IMR-90 (cell line): Measurements from ENCODE around the gene MOSPD3. TPM values are rescaled to one million over a fixed set of nuclear protein-coding genes. Genes with fewer than 3 reads are reported as not detected.

Source experiments
- ATAC-seq: fragments of 200-7000 bp; cut with Tn5 transposase; 2 replicates; pipeline ENCODE4 v1.9.1; 2020; ENCODE audit warnings: low read depth, mild to moderate bottlenecking, moderate library complexity
- BruUV-seq: library from RNA; stranded (reverse); fragments of 400-500 nt; replicated peaks from 2 replicates; lab custom pipeline; 2021; lab: Mats Ljungman, UMichigan
- CTCF ChIA-PET: fragments of 300-600 bp; formaldehyde crosslinking; extraction: SDS; loops from one replicate; lab custom pipeline; 2021; ENCODE audit warnings: antibody characterized with exemption; lab: Yijun Ruan, JAX
- POLR2A ChIA-PET: fragments of 300-600 bp; sonication (Branson Sonifier 250); formaldehyde crosslinking; loops from one replicate; lab custom pipeline; 2022; ENCODE audit warnings: antibody characterized with exemption; ENCODE audit not compliant: unreplicated experiment; lab: Charles Lee
- DNase-seq: peaks from one replicate; pipeline ENCODE4 v3.0.0; 2013
- H2AFZ ChIP-seq: replicated peaks from 2 replicates; pipeline ENCODE3; 2013; ENCODE audit warnings: low read length, mild to moderate bottlenecking; ENCODE audit not compliant: poor library complexity
- H2AK5ac ChIP-seq: 2 replicates; pipeline ENCODE4 v1.6.1; 2013; ENCODE audit warnings: low read depth, low read length, inconsistent platforms
- H2AK9ac ChIP-seq: replicated peaks from 2 replicates; pipeline ENCODE3; 2013; ENCODE audit warnings: mild to moderate bottlenecking, low read depth, low read length, moderate library complexity; ENCODE audit not compliant: poor library complexity
- H2BK120ac ChIP-seq: 2 replicates; pipeline ENCODE4 v1.6.1; 2013; ENCODE audit warnings: low read depth, low read length, inconsistent platforms
- H2BK15ac ChIP-seq: 3 replicates; pipeline ENCODE4 v1.6.1; 2013; ENCODE audit warnings: low read depth, low read length, inconsistent platforms
- H2BK20ac ChIP-seq: 2 replicates; pipeline ENCODE4 v1.6.1; 2013; ENCODE audit warnings: low read depth, mild to moderate bottlenecking, inconsistent platforms, low read length, moderate library complexity
- H2BK5ac ChIP-seq: 2 replicates; pipeline ENCODE4 v1.6.1; 2013; ENCODE audit warnings: mild to moderate bottlenecking, low read depth, low read length, inconsistent platforms; ENCODE audit not compliant: poor library complexity, severe bottlenecking
- H3K14ac ChIP-seq: replicated peaks from 2 replicates; pipeline ENCODE4 v1.6.1; 2013; ENCODE audit warnings: low read depth, low read length, inconsistent platforms
- H3K18ac ChIP-seq: 2 replicates; pipeline ENCODE4 v1.6.1; 2013; ENCODE audit warnings: low read depth, low read length, control low read depth
- H3K23ac ChIP-seq: 2 replicates; pipeline ENCODE4 v1.6.1; 2013; ENCODE audit warnings: low read depth, low read length, inconsistent platforms
- H3K27ac ChIP-seq: 2 replicates; pipeline ENCODE4 v1.5.1; 2013; ENCODE audit warnings: mild to moderate bottlenecking, control low read depth, low read length; ENCODE audit not compliant: insufficient read depth
- H3K27me3 ChIP-seq: 2 replicates; pipeline ENCODE4 v1.6.1; 2013; ENCODE audit warnings: low read length; ENCODE audit not compliant: control insufficient read depth, insufficient read depth
- H3K36me3 ChIP-seq: 2 replicates; pipeline ENCODE4 v1.6.1; 2013; ENCODE audit warnings: low read length, mixed read lengths; ENCODE audit not compliant: control insufficient read depth, insufficient read depth
- H3K4ac ChIP-seq: 2 replicates; pipeline ENCODE4 v1.6.1; 2013; ENCODE audit warnings: low read depth, low read length, inconsistent platforms
- H3K4me1 ChIP-seq: 2 replicates; pipeline ENCODE4 v1.6.1; 2013; ENCODE audit warnings: low read length, mixed read lengths; ENCODE audit not compliant: control insufficient read depth, insufficient read depth
- H3K4me2 ChIP-seq: 2 replicates; pipeline ENCODE4 v1.6.1; 2013; ENCODE audit warnings: low read depth, mild to moderate bottlenecking, control low read depth, low read length, moderate library complexity
- H3K4me3 ChIP-seq: 2 replicates; pipeline ENCODE4 v1.5.1; 2013; ENCODE audit warnings: low read depth, mild to moderate bottlenecking, control low read depth, low read length, moderate library complexity; ENCODE audit not compliant: insufficient read depth
- H3K56ac ChIP-seq: 2 replicates; pipeline ENCODE4 v1.6.1; 2013; ENCODE audit warnings: low read length, inconsistent platforms; ENCODE audit not compliant: insufficient read depth; ENCODE audit errors: extremely low read depth
- H3K79me1 ChIP-seq, 2 experiments: 2 replicates each; pipeline ENCODE4 v1.6.1; 2013; ENCODE audit warnings: low read length in 2 of 2, inconsistent platforms in 1 of 2, low read depth in 1 of 2
- H3K9ac ChIP-seq: 2 replicates; pipeline ENCODE4 v1.6.1; 2013; ENCODE audit warnings: low read depth, low read length, control low read depth
- H3K9me1 ChIP-seq: 2 replicates; pipeline ENCODE4 v1.6.1; 2013; ENCODE audit warnings: low read length, inconsistent platforms; ENCODE audit not compliant: insufficient read depth
- H3K9me3 ChIP-seq: 2 replicates; pipeline ENCODE4 v1.6.1; 2013; ENCODE audit warnings: low read length; ENCODE audit not compliant: control insufficient read depth, insufficient read depth
- H4K20me1 ChIP-seq: 2 replicates; pipeline ENCODE4 v1.6.1; 2013; ENCODE audit warnings: low read length, inconsistent platforms; ENCODE audit not compliant: insufficient read depth
- H4K5ac ChIP-seq: 2 replicates; pipeline ENCODE4 v1.6.1; 2013; ENCODE audit warnings: mild to moderate bottlenecking, low read depth, low read length, control low read depth
- H4K8ac ChIP-seq, 2 experiments: 2 replicates each; pipeline ENCODE4 v1.6.1; 2013; ENCODE audit warnings: low read depth in 2 of 2, low read length in 2 of 2, control low read depth in 1 of 2, inconsistent platforms in 1 of 2
- H4K91ac ChIP-seq: 2 replicates; pipeline ENCODE4 v1.6.1; 2013; ENCODE audit warnings: low read depth, low read length, inconsistent platforms; ENCODE audit not compliant: insufficient read depth
- BHLHE40 ChIP-seq: fragments of 150-350 bp; IDR thresholded peaks from 2 replicates; pipeline ENCODE4 v1.6.1; 2016; ENCODE audit warnings: mild to moderate bottlenecking, low read depth, low read length
- CEBPB ChIP-seq: IDR thresholded peaks from 2 replicates; pipeline ENCODE4 v1.6.1; 2012; ENCODE audit warnings: low read depth, low read length, improper control_type of control experiment
- CHD1 ChIP-seq: IDR thresholded peaks from 2 replicates; pipeline ENCODE4 v1.6.1; 2012; ENCODE audit warnings: low read depth, low read length, improper control_type of control experiment
- FOS ChIP-seq: fragments of 150-350 bp; IDR thresholded peaks from 2 replicates; pipeline ENCODE4 v1.6.1; 2016; ENCODE audit warnings: low read depth, low read length
- MAFK ChIP-seq: IDR thresholded peaks from 2 replicates; pipeline ENCODE4 v1.6.1; 2012; ENCODE audit warnings: low read depth, low read length, improper control_type of control experiment
- MAZ ChIP-seq: IDR thresholded peaks from 2 replicates; pipeline ENCODE4 v1.6.1; 2012; ENCODE audit warnings: low read depth, mild to moderate bottlenecking, low read length, improper control_type of control experiment, moderate library complexity, borderline replicate concordance
- MXI1 ChIP-seq: IDR thresholded peaks from 2 replicates; pipeline ENCODE4 v1.6.1; 2012; ENCODE audit warnings: low read depth, mild to moderate bottlenecking, low read length, moderate library complexity, borderline replicate concordance
- NFE2L2 ChIP-seq: fragments of 150-350 bp; IDR thresholded peaks from 2 replicates; pipeline ENCODE4 v1.6.1; 2016; ENCODE audit warnings: low read depth, mild to moderate bottlenecking, low read length
- POLR2A ChIP-seq: IDR thresholded peaks from 2 replicates; pipeline ENCODE4 v1.6.1; 2012; ENCODE audit warnings: mild to moderate bottlenecking, low read depth, low read length
- RAD21 ChIP-seq: IDR thresholded peaks from 2 replicates; pipeline ENCODE4 v1.6.1; 2012; ENCODE audit warnings: low read length, improper control_type of control experiment
- RCOR1 ChIP-seq: IDR thresholded peaks from 2 replicates; pipeline ENCODE4 v1.6.1; 2012; ENCODE audit warnings: mild to moderate bottlenecking, low read length, improper control_type of control experiment; ENCODE audit not compliant: insufficient replicate concordance
- RFX5 ChIP-seq: IDR thresholded peaks from 2 replicates; pipeline ENCODE4 v1.8.0; 2012; ENCODE audit warnings: low read depth, mild to moderate bottlenecking, low read length, moderate library complexity
- SMC3 ChIP-seq: fragments of 150-350 bp; IDR thresholded peaks from 2 replicates; pipeline ENCODE4 v1.6.1; 2016; ENCODE audit warnings: low read depth, mild to moderate bottlenecking, antibody characterized with exemption, low read length, moderate library complexity
- WGBS, 2 experiments: methylation state at CpG; one replicate each; pipeline versions ENCODE4 v1.1.5 to v1.1.7; 2013; ENCODE audit warnings: missing lambda C conversion rate in 2 of 2; ENCODE audit not compliant: insufficient read length in 1 of 2; ENCODE audit errors: extremely low coverage in 2 of 2; 5-methylcytosine and 5-hydroxymethylcytosine counted together
- dilution Hi-C: fragments of 300-500 bp; cut with HindIII; formaldehyde crosslinking; loops from one replicate; pipeline ENCODE4 v1.14.3; 2018; ENCODE audit warnings: low sequenced_read_pairs; ENCODE audit not compliant: unreplicated experiment
- in situ Hi-C: fragments of 300-500 bp; cut with MboI; formaldehyde crosslinking; loops from 3 replicates; pipeline ENCODE4 v1.14.3; 2019; ENCODE audit warnings: low sequenced_read_pairs, inconsistent platforms, mixed read lengths
- intact Hi-C: fragments of 100-400 bp; cut with micrococcal nuclease; formaldehyde crosslinking; loops from 2 replicates; pipeline ENCODE4 v1.10.0; 2022
- polyA plus RNA-seq, 3 experiments: library from polyadenylated mRNA; depleted of rRNA; stranded (reverse); fragments of >200 nt; gene quantifications; 2 replicates each; pipeline ENCODE4 v1.2.3, GENCODE V29; 2012; ENCODE audit warnings: low replicate concordance in 1 of 3
- total RNA-seq: library from RNA; depleted of rRNA; stranded (reverse); fragments of >200 nt; gene quantifications from 2 replicates; pipeline ENCODE4 v1.2.3, GENCODE V29; 2012
- TF ChIP-seq, protein P1 (sequence below): fragments of 150-350 bp; IDR thresholded peaks from 2 replicates; pipeline ENCODE4 v1.6.1; 2016; ENCODE audit warnings: low read depth, mild to moderate bottlenecking, low read length, moderate library complexity, borderline replicate concordance
- TF ChIP-seq, protein P2 (sequence below): conservative IDR thresholded peaks from 2 replicates; pipeline ENCODE4 v1.5.1; 2012; ENCODE audit warnings: mild to moderate bottlenecking, low read depth, low read length, improper control_type of control experiment
- TF ChIP-seq, protein P3 (sequence below): fragments of 150-350 bp; IDR thresholded peaks from 2 replicates; pipeline ENCODE4 v1.6.1; 2017; ENCODE audit warnings: mild to moderate bottlenecking, antibody characterized with exemption, low read length, low read depth

Gene MOSPD3
- total and polyA plus RNA-seq, 2 of the 4 experiments (the other 2 are of a cell fraction): 2.3 to 30.0 TPM

DNA sequence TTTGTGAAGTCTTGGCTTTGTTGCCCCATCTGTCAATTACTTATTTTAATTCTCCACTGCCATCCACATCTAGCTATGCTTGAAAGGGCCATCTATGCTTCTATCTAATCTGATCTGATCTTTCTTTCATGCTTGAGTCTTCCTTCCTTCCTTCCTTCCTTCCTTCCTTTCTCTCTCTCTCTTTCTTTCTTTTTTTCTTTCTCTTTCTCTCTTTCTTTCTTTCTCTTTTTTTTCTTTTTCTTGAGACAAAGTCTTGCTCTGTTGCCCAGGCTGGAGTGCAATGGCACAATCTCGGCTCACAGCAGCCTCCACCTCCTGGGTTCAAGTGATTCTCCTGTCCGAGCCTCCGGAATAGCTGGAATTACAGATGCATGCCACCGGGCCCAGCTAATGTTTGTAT is 17.7 kb downstream of the MOSPD3 start:
- DNase-seq: no peak
- H2BK15ac ChIP-seq: no peak overlapping the region
- no peak overlapping the region for H2AFZ ChIP-seq
- H4K5ac ChIP-seq: no peak overlapping the region
- H3K4me2 ChIP-seq: no peak overlapping the region
- no peaks in the 10 kb centered on the region for H4K20me1 ChIP-seq
- in situ Hi-C loops (no loop called here), dilution Hi-C loops (no loop called here), intact Hi-C loops (no loop called here)
- no peaks in the 10 kb centered on the region; the same call in 1 of the 2 replicates for H3K4me1 ChIP-seq
- H3K79me1 ChIP-seq: no peaks in the 10 kb centered on the region
- no peak for ATAC-seq
- no peak overlapping the region for H4K91ac ChIP-seq
- no TSS peak for BruUV-seq
- no peak overlapping the region for H3K23ac ChIP-seq
- no peak overlapping the region for H3K56ac ChIP-seq
- no peak overlapping the region for H3K14ac ChIP-seq
- no peak overlapping the region for H3K18ac ChIP-seq
- 96% methylated on average over 3 of the region's 4 CpGs; no CpG with 5 or more reads in 1 of the 2 experiments for WGBS, 2 experiments
- ChIA-PET POLR2A (no interaction called here), CTCF (interaction anchor here (0.6 kb wide), 1 partner anchor 172 kb away, joined by 4 read pairs; no protein-coding TSS in a partner anchor)
- no peak overlapping the region for H2AK9ac ChIP-seq
- H3K27ac ChIP-seq: no peak overlapping the region
- H3K9me1 ChIP-seq: peaks cover 7% of the 10 kb centered on the region; the same call in 1 of the 2 replicates
- H3K4ac ChIP-seq: no peak overlapping the region
- TF ChIP-seq POLR2A (no peak), MAFK (no peak), MAZ (no peak), RCOR1 (no peak), CHD1 (no peak), CEBPB (no peak), RAD21 (no peak), NFE2L2 (no peak), SMC3 (no peak), MXI1 (no peak), BHLHE40 (no peak), FOS (no peak), RFX5 (no peak)
- TF ChIP-seq, protein P1, sequence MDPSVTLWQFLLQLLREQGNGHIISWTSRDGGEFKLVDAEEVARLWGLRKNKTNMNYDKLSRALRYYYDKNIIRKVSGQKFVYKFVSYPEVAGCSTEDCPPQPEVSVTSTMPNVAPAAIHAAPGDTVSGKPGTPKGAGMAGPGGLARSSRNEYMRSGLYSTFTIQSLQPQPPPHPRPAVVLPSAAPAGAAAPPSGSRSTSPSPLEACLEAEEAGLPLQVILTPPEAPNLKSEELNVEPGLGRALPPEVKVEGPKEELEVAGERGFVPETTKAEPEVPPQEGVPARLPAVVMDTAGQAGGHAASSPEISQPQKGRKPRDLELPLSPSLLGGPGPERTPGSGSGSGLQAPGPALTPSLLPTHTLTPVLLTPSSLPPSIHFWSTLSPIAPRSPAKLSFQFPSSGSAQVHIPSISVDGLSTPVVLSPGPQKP: no peak
- TF ChIP-seq, protein P2, sequence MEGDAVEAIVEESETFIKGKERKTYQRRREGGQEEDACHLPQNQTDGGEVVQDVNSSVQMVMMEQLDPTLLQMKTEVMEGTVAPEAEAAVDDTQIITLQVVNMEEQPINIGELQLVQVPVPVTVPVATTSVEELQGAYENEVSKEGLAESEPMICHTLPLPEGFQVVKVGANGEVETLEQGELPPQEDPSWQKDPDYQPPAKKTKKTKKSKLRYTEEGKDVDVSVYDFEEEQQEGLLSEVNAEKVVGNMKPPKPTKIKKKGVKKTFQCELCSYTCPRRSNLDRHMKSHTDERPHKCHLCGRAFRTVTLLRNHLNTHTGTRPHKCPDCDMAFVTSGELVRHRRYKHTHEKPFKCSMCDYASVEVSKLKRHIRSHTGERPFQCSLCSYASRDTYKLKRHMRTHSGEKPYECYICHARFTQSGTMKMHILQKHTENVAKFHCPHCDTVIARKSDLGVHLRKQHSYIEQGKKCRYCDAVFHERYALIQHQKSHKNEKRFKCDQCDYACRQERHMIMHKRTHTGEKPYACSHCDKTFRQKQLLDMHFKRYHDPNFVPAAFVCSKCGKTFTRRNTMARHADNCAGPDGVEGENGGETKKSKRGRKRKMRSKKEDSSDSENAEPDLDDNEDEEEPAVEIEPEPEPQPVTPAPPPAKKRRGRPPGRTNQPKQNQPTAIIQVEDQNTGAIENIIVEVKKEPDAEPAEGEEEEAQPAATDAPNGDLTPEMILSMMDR: no peak
- TF ChIP-seq, protein P3, sequence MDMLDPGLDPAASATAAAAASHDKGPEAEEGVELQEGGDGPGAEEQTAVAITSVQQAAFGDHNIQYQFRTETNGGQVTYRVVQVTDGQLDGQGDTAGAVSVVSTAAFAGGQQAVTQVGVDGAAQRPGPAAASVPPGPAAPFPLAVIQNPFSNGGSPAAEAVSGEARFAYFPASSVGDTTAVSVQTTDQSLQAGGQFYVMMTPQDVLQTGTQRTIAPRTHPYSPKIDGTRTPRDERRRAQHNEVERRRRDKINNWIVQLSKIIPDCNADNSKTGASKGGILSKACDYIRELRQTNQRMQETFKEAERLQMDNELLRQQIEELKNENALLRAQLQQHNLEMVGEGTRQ: no peak
- no peak overlapping the region for H3K9ac ChIP-seq
- no peak overlapping the region for H4K8ac ChIP-seq
- H2AK5ac ChIP-seq: no peak overlapping the region
- no peaks in the 10 kb centered on the region for H3K9me3 ChIP-seq
- no peak overlapping the region for H2BK5ac ChIP-seq
- no peak overlapping the region for H3K4me3 ChIP-seq
- H3K27me3 ChIP-seq: peaks cover 21% of the 10 kb centered on the region
- no peak overlapping the region for H2BK120ac ChIP-seq
- no peaks in the 10 kb centered on the region for H3K36me3 ChIP-seq
- no peak overlapping the region for H2BK20ac ChIP-seq
